Hepatocyte (in vitro differentiated cells): ENCODE data around the gene COMMD8.

ENCODE experiments used
- CTCF ChIP-seq: fragments of 200-600 bp; sonication (generic); IDR thresholded peaks from 2 replicates; pipeline ENCODE4 v1.5.1; 2016; ENCODE audit warnings: antibody characterized with exemption, mild to moderate bottlenecking; ENCODE audit not compliant: poor library complexity
- EZH2 ChIP-seq: fragments of 200-600 bp; sonication (generic); IDR thresholded peaks from 2 replicates; pipeline ENCODE4 v1.6.1; 2016; ENCODE audit warnings: antibody characterized with exemption, mild to moderate bottlenecking, borderline replicate concordance
- EZH2phosphoT487 ChIP-seq: fragments of 200-600 bp; sonication (generic); IDR thresholded peaks from one replicate; pipeline ENCODE4 v1.6.1; 2018; ENCODE audit warnings: antibody characterized with exemption, mild to moderate bottlenecking, low read depth, moderate library complexity; ENCODE audit not compliant: unreplicated experiment, severe bottlenecking

- TF ChIP-seq EZH2phosphoT487: no peak
- no peak for TF ChIP-seq EZH2
- TF ChIP-seq CTCF: no peak
These were observed 35.4 kb upstream of the COMMD8 start for GRCh38 chr4:47498899-47499298.
